Measurements from ENCODE around the gene TLE2.

DNA sequence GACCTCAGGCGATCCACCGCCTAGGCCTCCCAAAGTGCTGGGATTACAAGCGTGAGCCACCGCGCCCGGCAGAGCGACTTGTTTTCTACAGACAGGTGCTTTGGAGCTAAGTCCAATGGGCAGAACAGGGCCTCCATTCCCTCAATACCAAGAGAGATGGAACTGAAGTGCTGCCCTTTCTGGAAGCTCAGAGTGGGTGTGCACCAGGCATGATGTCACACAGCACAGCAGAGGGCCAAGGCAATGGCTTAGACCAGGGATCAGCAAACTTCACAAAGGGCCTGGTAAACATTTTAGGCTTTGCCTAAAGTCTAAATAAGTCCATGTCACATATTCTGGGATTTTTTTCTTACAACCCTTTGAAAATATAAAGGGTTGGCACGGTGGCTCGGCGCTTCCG, 30.4 kb downstream of the TLE2 start:
- TF ChIP-seq, protein P1, sequence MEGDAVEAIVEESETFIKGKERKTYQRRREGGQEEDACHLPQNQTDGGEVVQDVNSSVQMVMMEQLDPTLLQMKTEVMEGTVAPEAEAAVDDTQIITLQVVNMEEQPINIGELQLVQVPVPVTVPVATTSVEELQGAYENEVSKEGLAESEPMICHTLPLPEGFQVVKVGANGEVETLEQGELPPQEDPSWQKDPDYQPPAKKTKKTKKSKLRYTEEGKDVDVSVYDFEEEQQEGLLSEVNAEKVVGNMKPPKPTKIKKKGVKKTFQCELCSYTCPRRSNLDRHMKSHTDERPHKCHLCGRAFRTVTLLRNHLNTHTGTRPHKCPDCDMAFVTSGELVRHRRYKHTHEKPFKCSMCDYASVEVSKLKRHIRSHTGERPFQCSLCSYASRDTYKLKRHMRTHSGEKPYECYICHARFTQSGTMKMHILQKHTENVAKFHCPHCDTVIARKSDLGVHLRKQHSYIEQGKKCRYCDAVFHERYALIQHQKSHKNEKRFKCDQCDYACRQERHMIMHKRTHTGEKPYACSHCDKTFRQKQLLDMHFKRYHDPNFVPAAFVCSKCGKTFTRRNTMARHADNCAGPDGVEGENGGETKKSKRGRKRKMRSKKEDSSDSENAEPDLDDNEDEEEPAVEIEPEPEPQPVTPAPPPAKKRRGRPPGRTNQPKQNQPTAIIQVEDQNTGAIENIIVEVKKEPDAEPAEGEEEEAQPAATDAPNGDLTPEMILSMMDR (IDR thresholded peaks at IDR 0.05; ENCODE audit: poor library complexity): no peak
- TF ChIP-seq EZH2phosphoT487 (IDR thresholded peaks at IDR 0.05; ENCODE audit: low read depth, severe bottlenecking, unreplicated experiment) (no peak), EZH2 (IDR thresholded peaks at IDR 0.05; ENCODE audit: borderline replicate concordance) (no peak)
